ENCODE data around the gene MOGAT1. TPM values are rescaled to one million over a fixed set of nuclear protein-coding genes. Genes with fewer than 3 reads are reported as not detected.

Gene MOGAT1
- total RNA-seq, 1 donor from 2014 or later = not detected

DNA sequence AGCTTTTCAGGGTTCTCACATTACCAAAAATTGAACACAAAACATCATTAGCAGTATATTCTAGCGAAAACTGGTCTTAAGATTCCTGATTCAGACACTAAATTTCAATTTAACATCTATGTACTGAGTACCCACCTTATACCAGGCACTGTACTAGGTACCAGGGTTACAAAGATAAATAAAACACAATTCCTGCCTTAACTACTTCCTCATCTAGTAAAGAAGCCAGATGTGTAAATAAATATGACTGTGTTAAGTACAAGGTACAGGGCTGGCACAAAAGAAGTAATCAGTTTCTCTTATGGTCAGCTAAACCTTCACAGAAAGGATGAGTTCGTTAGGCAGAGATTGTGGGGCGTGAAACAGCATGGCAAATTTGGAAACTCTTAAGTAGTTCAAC is 21.7 kb upstream of the MOGAT1 start:
- Histone ChIP-seq H3K9ac (ENCODE audit: low read depth in 1 of 3, low read length in 3 of 3) (no peak overlapping the region), H3K4me1 (ENCODE audit: control insufficient read depth in 3 of 3, insufficient read depth in 3 of 3, low read length in 3 of 3) (peaks cover 4 to 14% (median 8%) of the 10 kb centered on the region in 3 donors), H3K36me3 (ENCODE audit: control insufficient read depth in 3 of 3, insufficient read depth in 3 of 3, low read length in 3 of 3) (peaks cover 4 to 25% (median 15%) of the 10 kb centered on the region in 3 donors), H3K27ac (ENCODE audit: low read depth, low read length) (no peak overlapping the region), H3K4me3 (ENCODE audit: low read length in 3 of 3) (no peak overlapping the region), H3K27me3 (ENCODE audit: control insufficient read depth in 3 of 3, insufficient read depth in 3 of 3, low read length in 3 of 3) (no peaks in the 10 kb centered on the region), H3K9me3 (ENCODE audit: control insufficient read depth in 3 of 3, low read length in 3 of 3) (no peaks in the 10 kb centered on the region)

DNA sequence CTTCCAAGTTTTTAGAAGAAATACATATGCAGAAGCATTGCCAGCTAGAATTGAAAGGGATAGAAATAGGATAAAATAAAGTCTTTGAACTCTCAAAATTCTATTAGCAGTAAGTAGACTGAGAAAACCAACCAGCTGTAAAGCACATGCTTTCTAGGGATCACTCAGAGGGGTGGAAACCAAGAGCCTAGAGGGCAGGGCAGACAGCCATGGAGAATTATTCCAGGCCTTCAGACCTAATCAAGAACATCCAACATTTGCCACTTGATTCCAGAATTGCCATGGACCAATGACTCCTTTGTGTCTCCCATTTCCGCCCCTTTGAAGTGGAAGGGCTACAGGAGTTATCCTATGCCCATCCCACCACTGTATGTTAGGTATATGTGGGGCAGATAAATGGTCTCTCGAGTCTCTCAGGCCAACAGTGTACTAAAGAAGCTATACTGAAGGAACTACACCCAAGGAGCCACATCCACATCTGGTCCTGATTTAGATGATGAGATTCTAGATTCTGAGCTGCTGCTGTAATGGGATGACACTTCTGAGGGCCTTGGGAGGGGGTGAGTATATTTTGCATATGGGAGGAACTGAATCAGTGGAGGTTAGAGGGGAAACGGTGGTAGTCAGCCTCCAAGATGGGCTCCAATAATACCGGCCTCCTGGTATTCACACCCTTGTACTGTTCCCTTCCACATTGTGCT is 19.6 kb upstream of the MOGAT1 start:
- peaks cover 4 to 15% (median 8%) of the 10 kb centered on the region in 3 donors for H3K36me3 ChIP-seq (ENCODE audit: control insufficient read depth in 3 of 3, insufficient read depth in 3 of 3, low read length in 3 of 3)
- no peak overlapping the region for H3K4me3 ChIP-seq (ENCODE audit: low read length in 3 of 3)
- H3K9me3 ChIP-seq (ENCODE audit: control insufficient read depth in 3 of 3, low read length in 3 of 3) = no peaks in the 10 kb centered on the region
- H3K4me1 ChIP-seq (ENCODE audit: control insufficient read depth in 3 of 3, insufficient read depth in 3 of 3, low read length in 3 of 3) = peaks cover 10 to 26% (median 16%) of the 10 kb centered on the region in 3 donors
- no peaks in the 10 kb centered on the region for H3K27me3 ChIP-seq (ENCODE audit: control insufficient read depth in 3 of 3, insufficient read depth in 3 of 3, low read length in 3 of 3)
- no peak overlapping the region for H3K9ac ChIP-seq (ENCODE audit: low read depth in 1 of 3, low read length in 3 of 3)
- no peak overlapping the region for H3K27ac ChIP-seq (ENCODE audit: low read depth, low read length)

DNA sequence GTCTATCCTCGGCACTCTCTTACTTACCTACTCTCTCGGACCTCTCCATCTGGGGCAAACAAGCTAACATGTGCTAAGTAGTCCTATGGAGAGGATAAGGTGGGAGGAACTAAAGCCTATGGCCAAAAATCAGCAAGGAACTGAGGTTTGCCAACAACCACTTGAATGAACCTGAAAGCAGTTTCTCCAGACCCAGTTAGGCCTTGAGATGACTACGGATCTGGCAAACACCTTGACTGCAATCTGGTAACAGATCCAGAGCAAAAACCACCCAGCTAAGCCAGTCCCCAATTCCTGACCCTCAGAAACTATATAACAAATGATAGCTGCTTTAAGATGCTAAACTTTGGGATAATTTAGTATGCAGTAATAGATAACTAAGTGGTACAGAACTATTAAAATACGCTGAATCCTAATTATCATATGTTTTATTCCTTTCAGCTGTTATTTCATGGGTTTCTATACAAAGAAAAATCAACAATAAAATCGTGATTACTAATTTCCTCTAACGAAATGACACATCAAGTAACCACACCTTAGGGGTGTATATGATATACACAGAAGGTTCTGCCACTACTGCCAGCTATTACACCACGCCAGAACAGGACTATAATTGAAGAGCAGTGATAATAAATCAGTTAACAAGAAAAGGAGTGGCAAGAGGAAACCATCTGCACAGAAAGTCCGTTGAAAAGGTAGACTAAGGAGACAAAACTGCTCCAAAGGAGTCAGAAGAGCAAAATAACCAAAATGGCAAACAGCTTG is 18.8 kb upstream of the MOGAT1 start:
- no peak overlapping the region for H3K4me3 ChIP-seq (ENCODE audit: low read length in 3 of 3)
- peaks cover 12 to 28% (median 17%) of the 10 kb centered on the region in 3 donors for H3K4me1 ChIP-seq (ENCODE audit: control insufficient read depth in 3 of 3, insufficient read depth in 3 of 3, low read length in 3 of 3)
- no peak overlapping the region for H3K9ac ChIP-seq (ENCODE audit: low read depth in 1 of 3, low read length in 3 of 3)
- peaks cover 1 to 8% (median 7%) of the 10 kb centered on the region in 3 donors for H3K36me3 ChIP-seq (ENCODE audit: control insufficient read depth in 3 of 3, insufficient read depth in 3 of 3, low read length in 3 of 3)
- H3K9me3 ChIP-seq (ENCODE audit: control insufficient read depth in 3 of 3, low read length in 3 of 3) = no peaks in the 10 kb centered on the region
- H3K27ac ChIP-seq (ENCODE audit: low read depth, low read length) = no peak overlapping the region
- no peaks in the 10 kb centered on the region for H3K27me3 ChIP-seq (ENCODE audit: control insufficient read depth in 3 of 3, insufficient read depth in 3 of 3, low read length in 3 of 3)

DNA sequence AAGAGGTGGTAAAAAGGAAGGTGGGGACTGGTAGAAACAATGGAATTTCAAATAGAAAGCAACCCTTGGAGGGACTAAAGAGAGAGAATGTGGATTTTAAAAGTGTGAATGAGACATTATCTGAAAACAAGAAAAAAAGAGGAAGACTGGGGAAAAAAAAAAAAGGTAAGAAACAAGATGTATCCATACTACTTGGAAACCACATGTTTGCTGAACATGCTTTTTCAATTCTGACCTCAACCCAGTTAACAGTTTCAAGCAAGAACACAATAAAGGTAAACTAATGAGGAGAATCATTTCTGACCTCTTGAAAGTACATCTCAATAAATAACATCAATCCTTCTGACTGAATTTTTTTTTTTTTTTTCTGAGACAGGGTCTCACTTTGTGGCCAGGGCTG is 18.2 kb upstream of the MOGAT1 start:
- Histone ChIP-seq H3K9ac (ENCODE audit: low read depth in 1 of 3, low read length in 3 of 3) (no peak overlapping the region), H3K27ac (ENCODE audit: low read depth, low read length) (no peak overlapping the region), H3K9me3 (ENCODE audit: control insufficient read depth in 3 of 3, low read length in 3 of 3) (no peaks in the 10 kb centered on the region), H3K4me3 (ENCODE audit: low read length in 3 of 3) (no peak overlapping the region), H3K36me3 (ENCODE audit: control insufficient read depth in 3 of 3, insufficient read depth in 3 of 3, low read length in 3 of 3) (peaks cover 0 to 3% (median 2%) of the 10 kb centered on the region in 3 donors), H3K27me3 (ENCODE audit: control insufficient read depth in 3 of 3, insufficient read depth in 3 of 3, low read length in 3 of 3) (no peaks in the 10 kb centered on the region), H3K4me1 (ENCODE audit: control insufficient read depth in 3 of 3, insufficient read depth in 3 of 3, low read length in 3 of 3) (peaks cover 12 to 28% (median 17%) of the 10 kb centered on the region in 3 donors)

DNA sequence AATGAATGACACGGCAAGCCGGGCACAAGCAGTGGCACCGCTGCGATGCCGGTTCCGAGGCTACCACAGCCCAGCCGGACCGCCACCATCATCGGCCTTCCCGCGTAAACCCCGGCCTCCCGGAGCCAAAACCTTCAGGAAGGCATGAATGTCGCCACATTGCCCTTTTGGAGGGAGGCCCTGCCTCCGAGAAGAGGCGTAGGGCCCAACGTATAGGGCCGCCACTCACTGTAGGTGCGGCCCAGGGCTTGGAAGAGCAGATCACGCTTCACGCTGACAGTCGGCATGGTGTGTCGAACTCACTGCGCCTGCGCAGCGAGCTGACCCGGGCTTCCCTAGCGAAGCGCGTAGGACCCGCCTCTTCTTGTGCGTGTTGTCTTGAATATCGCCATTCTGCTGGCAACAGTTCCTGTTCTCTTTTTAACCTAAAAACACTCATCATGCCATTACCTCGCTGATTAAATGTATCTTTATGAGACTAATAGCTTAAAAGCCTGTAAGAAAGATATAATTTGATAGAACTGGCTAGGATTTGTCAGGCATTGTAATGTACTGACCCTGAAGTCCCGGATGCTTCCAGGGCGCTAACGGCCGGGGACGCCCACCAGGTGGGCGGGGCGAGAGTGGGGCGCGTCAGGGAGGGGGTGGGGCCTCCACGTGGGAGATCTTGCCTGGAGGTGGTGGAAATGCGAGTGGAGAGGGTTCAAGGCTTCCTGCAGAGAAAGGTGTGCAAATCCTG is 15.5 kb upstream of the MOGAT1 start, which contains the start of gene FARSB:
FARSB (minus strand) TSS at position 306 of the 739 bp plus-strand sequence; CDS start at position 287, 19 bp downstream.
- H3K27ac ChIP-seq (ENCODE audit: low read depth, low read length) = peak within 1 kb of the TSS; percentile 96
- no peaks in the 10 kb centered on the region for H3K9me3 ChIP-seq (ENCODE audit: control insufficient read depth in 3 of 3, low read length in 3 of 3)
- H3K4me3 ChIP-seq (ENCODE audit: low read length in 3 of 3) = peak within 1 kb of the TSS; percentile 96 to 99 (median 97)
- H3K27me3 ChIP-seq (ENCODE audit: control insufficient read depth in 3 of 3, insufficient read depth in 3 of 3, low read length in 3 of 3) = no peaks in the 10 kb centered on the region
- H3K4me1 ChIP-seq (ENCODE audit: control insufficient read depth in 3 of 3, insufficient read depth in 3 of 3, low read length in 3 of 3) = peaks cover 12 to 28% (median 17%) of the 10 kb centered on the region in 3 donors
- peak within 1 kb of the TSS; percentile 90 to 94 (median 93) for H3K9ac ChIP-seq (ENCODE audit: low read depth in 1 of 3, low read length in 3 of 3)
- H3K36me3 ChIP-seq (ENCODE audit: control insufficient read depth in 3 of 3, insufficient read depth in 3 of 3, low read length in 3 of 3) = no peaks in the 10 kb centered on the region

DNA sequence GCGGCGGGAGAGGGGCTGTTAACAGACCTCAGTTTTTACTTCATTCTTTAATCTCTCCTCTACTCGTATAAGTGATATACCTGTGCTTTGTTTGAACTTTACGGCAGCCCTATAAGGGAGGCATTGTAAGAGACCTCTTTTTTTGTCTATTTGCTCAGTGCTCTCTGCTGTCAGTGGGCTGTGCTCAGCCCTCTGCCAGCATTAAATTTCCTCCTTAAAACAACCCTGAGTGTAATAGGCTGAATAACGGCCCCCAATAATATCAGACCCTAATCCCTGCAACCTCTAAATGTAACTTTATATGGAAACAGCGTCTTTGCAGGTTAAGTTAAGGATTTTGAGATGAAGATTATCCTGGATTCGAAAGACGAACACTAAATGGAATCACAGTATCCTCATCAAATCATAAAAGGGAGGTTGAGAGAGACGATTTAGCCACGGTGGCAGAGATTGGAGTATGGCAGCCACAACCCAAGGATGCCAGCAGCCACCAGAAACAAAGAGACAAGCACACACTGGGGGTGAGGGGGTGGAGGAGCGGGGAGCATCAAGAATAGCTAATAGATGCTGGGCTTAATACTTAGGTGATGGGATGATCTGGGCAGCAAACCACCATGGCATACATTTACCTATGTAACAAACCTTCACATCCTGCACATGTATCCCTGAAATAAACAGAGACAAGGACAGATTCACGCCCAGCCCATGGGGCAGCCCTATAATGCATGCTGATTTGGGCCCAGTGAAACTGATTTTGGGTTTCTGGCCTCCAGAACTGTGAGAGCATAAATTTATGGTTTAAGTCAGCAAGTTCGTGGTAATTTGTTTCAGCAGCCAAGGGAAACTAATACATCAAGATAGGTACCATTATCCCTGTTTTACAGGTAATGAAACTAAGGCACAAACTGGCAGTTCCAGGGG is 14.7 kb upstream of the MOGAT1 start:
- Histone ChIP-seq H3K4me3 (ENCODE audit: low read length in 3 of 3) (peak overlapping the region; percentile 96 to 99 (median 97)), H3K9me3 (ENCODE audit: control insufficient read depth in 3 of 3, low read length in 3 of 3) (no peaks in the 10 kb centered on the region), H3K36me3 (ENCODE audit: control insufficient read depth in 3 of 3, insufficient read depth in 3 of 3, low read length in 3 of 3) (no peaks in the 10 kb centered on the region), H3K27me3 (ENCODE audit: control insufficient read depth in 3 of 3, insufficient read depth in 3 of 3, low read length in 3 of 3) (no peaks in the 10 kb centered on the region), H3K27ac (ENCODE audit: low read depth, low read length) (peak overlapping the region; percentile 96), H3K9ac (ENCODE audit: low read depth in 1 of 3, low read length in 3 of 3) (peak overlapping the region; percentile 71 to 94 (median 93)), H3K4me1 (ENCODE audit: control insufficient read depth in 3 of 3, insufficient read depth in 3 of 3, low read length in 3 of 3) (peaks cover 11 to 27% (median 17%) of the 10 kb centered on the region in 3 donors)

DNA sequence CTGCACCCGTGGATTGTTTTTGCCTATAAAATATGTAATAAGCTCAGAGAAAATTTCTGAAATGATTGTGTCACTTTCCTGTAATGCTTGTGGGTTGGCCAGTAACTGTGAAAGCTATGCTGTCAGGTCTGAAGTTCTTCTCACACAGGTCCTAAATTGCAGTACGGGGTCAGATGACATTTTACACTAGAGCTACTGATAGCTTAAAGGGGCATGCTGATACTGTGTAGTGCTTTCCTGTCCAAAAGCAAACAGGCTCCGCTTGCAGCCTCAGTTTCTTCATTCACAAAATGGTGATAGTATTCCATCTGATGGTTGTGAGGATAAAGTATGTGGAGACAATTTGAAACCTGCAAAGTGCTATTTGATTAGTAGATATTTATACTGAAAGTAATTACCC is 8.0 kb upstream of the MOGAT1 start:
- Histone ChIP-seq H3K9ac (ENCODE audit: low read depth in 1 of 3, low read length in 3 of 3) (no peak overlapping the region), H3K4me1 (ENCODE audit: control insufficient read depth in 3 of 3, insufficient read depth in 3 of 3, low read length in 3 of 3) (no peaks in the 10 kb centered on the region), H3K9me3 (ENCODE audit: control insufficient read depth in 3 of 3, low read length in 3 of 3) (no peaks in the 10 kb centered on the region), H3K27ac (ENCODE audit: low read depth, low read length) (no peak overlapping the region), H3K4me3 (ENCODE audit: low read length in 3 of 3) (no peak overlapping the region), H3K27me3 (ENCODE audit: control insufficient read depth in 3 of 3, insufficient read depth in 3 of 3, low read length in 3 of 3) (no peaks in the 10 kb centered on the region), H3K36me3 (ENCODE audit: control insufficient read depth in 3 of 3, insufficient read depth in 3 of 3, low read length in 3 of 3) (no peaks in the 10 kb centered on the region)

DNA sequence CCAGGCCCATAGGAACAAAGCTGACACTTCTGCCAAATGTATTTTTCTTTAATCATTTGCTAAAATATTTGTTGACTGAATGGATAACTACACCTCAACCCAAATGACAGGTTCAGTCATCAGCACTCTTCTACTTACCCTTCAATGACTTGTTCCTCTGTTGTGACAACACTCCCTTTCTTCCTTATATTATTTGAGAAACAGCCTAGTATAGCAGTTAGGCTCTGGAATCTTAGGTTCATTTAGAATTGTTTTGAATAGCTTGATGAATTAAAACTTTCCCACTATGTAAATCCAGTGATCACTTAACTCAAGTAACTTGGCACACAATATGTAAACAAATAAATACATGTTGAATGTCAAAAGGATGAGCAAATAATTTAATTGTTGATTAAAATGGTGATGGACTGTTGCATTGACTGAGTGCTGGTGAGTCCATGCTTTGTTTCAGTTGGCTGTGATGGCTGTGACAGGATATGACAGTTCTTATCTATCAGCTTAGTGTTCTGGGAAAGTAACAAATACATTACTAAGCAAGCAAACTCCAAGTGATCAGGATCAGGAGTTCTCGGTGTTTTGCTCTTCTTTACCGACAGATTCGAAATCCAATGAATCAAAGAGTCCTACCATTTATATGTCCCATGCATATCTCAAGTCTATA is 2.8 kb upstream of the MOGAT1 start:
- no peaks in the 10 kb centered on the region for H3K36me3 ChIP-seq (ENCODE audit: control insufficient read depth in 3 of 3, insufficient read depth in 3 of 3, low read length in 3 of 3)
- H3K4me1 ChIP-seq (ENCODE audit: control insufficient read depth in 3 of 3, insufficient read depth in 3 of 3, low read length in 3 of 3) = peaks cover 2 to 10% (median 10%) of the 10 kb centered on the region in 3 donors
- no peaks in the 10 kb centered on the region for H3K9me3 ChIP-seq (ENCODE audit: control insufficient read depth in 3 of 3, low read length in 3 of 3)
- H3K27ac ChIP-seq (ENCODE audit: low read depth, low read length) = no peak overlapping the region
- H3K4me3 ChIP-seq (ENCODE audit: low read length in 3 of 3) = no peak overlapping the region
- H3K27me3 ChIP-seq (ENCODE audit: control insufficient read depth in 3 of 3, insufficient read depth in 3 of 3, low read length in 3 of 3) = peaks cover 0 to 11% (median 4%) of the 10 kb centered on the region in 3 donors
- no peak overlapping the region for H3K9ac ChIP-seq (ENCODE audit: low read depth in 1 of 3, low read length in 3 of 3)

DNA sequence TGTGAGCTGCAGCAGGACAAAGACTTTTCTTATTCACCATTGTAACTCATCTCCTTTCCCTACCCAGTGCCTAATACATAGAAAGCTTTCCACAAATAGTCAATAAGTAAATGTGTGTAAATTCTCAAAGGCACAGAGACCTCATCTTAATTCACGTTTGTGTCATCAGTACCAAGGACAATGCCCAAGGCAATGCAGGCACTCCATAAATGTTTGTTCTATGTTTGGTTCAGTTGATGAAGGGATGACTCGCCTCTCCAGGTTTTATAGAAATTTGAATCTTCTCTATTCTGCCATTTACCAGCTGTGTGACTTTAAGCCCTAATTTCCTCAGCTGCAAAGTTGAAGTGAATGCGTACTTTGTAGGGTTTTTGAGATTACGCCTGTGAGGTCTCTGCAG is 2.1 kb upstream of the MOGAT1 start:
- Histone ChIP-seq H3K36me3 (ENCODE audit: control insufficient read depth in 3 of 3, insufficient read depth in 3 of 3, low read length in 3 of 3) (no peaks in the 10 kb centered on the region), H3K27ac (ENCODE audit: low read depth, low read length) (no peak overlapping the region), H3K4me3 (ENCODE audit: low read length in 3 of 3) (no peak overlapping the region), H3K9me3 (ENCODE audit: control insufficient read depth in 3 of 3, low read length in 3 of 3) (no peaks in the 10 kb centered on the region), H3K9ac (ENCODE audit: low read depth in 1 of 3, low read length in 3 of 3) (no peak overlapping the region), H3K4me1 (ENCODE audit: control insufficient read depth in 3 of 3, insufficient read depth in 3 of 3, low read length in 3 of 3) (peaks cover 2 to 10% (median 10%) of the 10 kb centered on the region in 3 donors), H3K27me3 (ENCODE audit: control insufficient read depth in 3 of 3, insufficient read depth in 3 of 3, low read length in 3 of 3) (peaks cover 0 to 11% (median 4%) of the 10 kb centered on the region in 3 donors)

Measured in skeletal muscle tissue (tissue), 4 donors.